RWPE2 (cell line): Measurements from ENCODE around the gene PDSS2.

ENCODE experiments used
- ATAC-seq: fragments of 200-7000 bp; cut with Tn5 transposase; 3 replicates; pipeline ENCODE4 v1.9.1; 2021; ENCODE audit warnings: low read depth
- DNase-seq: peaks from one replicate; pipeline ENCODE4 v3.0.0-alpha.2; 2020; ENCODE audit warnings: low spot score
- H3K27ac ChIP-seq: fragments of 450-650 bp; 2 replicates; pipeline ENCODE4 v1.5.1; 2017; ENCODE audit warnings: mild to moderate bottlenecking; ENCODE audit not compliant: poor library complexity, severe bottlenecking
- H3K27me3 ChIP-seq: fragments of 250-450 bp; sonication (Bioruptor Pico); 2 replicates; pipeline ENCODE4 v1.5.1; 2021; ENCODE audit warnings: mild to moderate bottlenecking, moderate library complexity; ENCODE audit not compliant: insufficient read depth, poor library complexity, severe bottlenecking
- H3K36me3 ChIP-seq: fragments of 250-450 bp; sonication (Bioruptor Pico); 2 replicates; pipeline ENCODE4 v1.5.1; 2020; ENCODE audit warnings: low read depth, mild to moderate bottlenecking, moderate library complexity
- H3K4me1 ChIP-seq: fragments of 250-450 bp; sonication (Bioruptor Pico); 2 replicates; pipeline ENCODE4 v1.5.1; 2021; ENCODE audit warnings: mild to moderate bottlenecking, moderate library complexity; ENCODE audit not compliant: insufficient read depth, poor library complexity, severe bottlenecking
- H3K4me3 ChIP-seq: fragments of 250-450 bp; sonication (Bioruptor Pico); 2 replicates; pipeline ENCODE4 v1.5.1; 2021; ENCODE audit warnings: mild to moderate bottlenecking, moderate library complexity; ENCODE audit not compliant: severe bottlenecking
- H3K9me3 ChIP-seq: fragments of 250-450 bp; sonication (Bioruptor Pico); 2 replicates; pipeline ENCODE4 v1.5.1; 2021; ENCODE audit warnings: mild to moderate bottlenecking, moderate library complexity; ENCODE audit not compliant: severe bottlenecking
- CTCF ChIP-seq: fragments of 450-650 bp; IDR thresholded peaks from one replicate; pipeline ENCODE4 v1.5.1; 2017; ENCODE audit warnings: mild to moderate bottlenecking, moderate library complexity; ENCODE audit not compliant: poor library complexity, severe bottlenecking

The PDSS2 gene

GRCh38 chr6:107418118-107418517, 41.2 kb downstream of the PDSS2 start:
- H3K27me3 ChIP-seq, result no peaks in the 10 kb centered on the region
- no peaks in the 10 kb centered on the region for H3K9me3 ChIP-seq
- no peak overlapping the region for H3K27ac ChIP-seq
- H3K4me1 ChIP-seq, result no peaks in the 10 kb centered on the region
- H3K4me3 ChIP-seq, result no peak overlapping the region
- no peak for DNase-seq
- ATAC-seq, result peak; percentile 48; the same call in 2 of the 3 replicates
- H3K36me3 ChIP-seq, result no peaks in the 10 kb centered on the region
- peak; percentile 45 for TF ChIP-seq CTCF

GRCh38 chr6:107416145-107416544, 43.2 kb downstream of the PDSS2 start:
- H3K4me1 ChIP-seq, result no peaks in the 10 kb centered on the region
- no peaks in the 10 kb centered on the region for H3K27me3 ChIP-seq
- no peak for DNase-seq
- ATAC-seq, result no peak
- no peaks in the 10 kb centered on the region for H3K36me3 ChIP-seq
- H3K27ac ChIP-seq, result no peak overlapping the region
- no peak for TF ChIP-seq CTCF
- H3K9me3 ChIP-seq, result no peaks in the 10 kb centered on the region
- H3K4me3 ChIP-seq, result no peak overlapping the region

- Histone ChIP-seq H3K36me3 (no peaks in the 10 kb centered on the region), H3K4me1 (no peaks in the 10 kb centered on the region), H3K9me3 (no peaks in the 10 kb centered on the region), H3K27me3 (no peaks in the 10 kb centered on the region), H3K27ac (no peak overlapping the region), H3K4me3 (no peak overlapping the region)
- no peak for ATAC-seq
- TF ChIP-seq CTCF, result no peak
- DNase-seq, result no peak
Measured at GRCh38 chr6:107413966-107414645, 45.3 kb downstream of the PDSS2 start.

- Histone ChIP-seq H3K4me1 (no peaks in the 10 kb centered on the region), H3K27ac (no peak overlapping the region), H3K36me3 (no peaks in the 10 kb centered on the region), H3K9me3 (no peaks in the 10 kb centered on the region), H3K4me3 (no peak overlapping the region), H3K27me3 (no peaks in the 10 kb centered on the region)
- DNase-seq (no peak), ATAC-seq (no peak)
- no peak for TF ChIP-seq CTCF
Measured at GRCh38 chr6:107411161-107411560, 48.2 kb downstream of the PDSS2 start.

- no peak overlapping the region for H3K4me3 ChIP-seq
- H3K4me1 ChIP-seq, result no peaks in the 10 kb centered on the region
- peaks cover 1% of the 10 kb centered on the region for H3K9me3 ChIP-seq
- ATAC-seq (no peak), DNase-seq (no peak)
- H3K27me3 ChIP-seq, result no peaks in the 10 kb centered on the region
- no peak overlapping the region for H3K27ac ChIP-seq
- H3K36me3 ChIP-seq, result no peaks in the 10 kb centered on the region
- no peak for TF ChIP-seq CTCF
Measured at GRCh38 chr6:107409942-107410341, 49.4 kb downstream of the PDSS2 start.
